GM23248 (cell line): ENCODE data around the gene AGPAT2. TPM values are rescaled to one million over a fixed set of nuclear protein-coding genes. Genes with fewer than 3 reads are reported as not detected.

Source experiments
- DNase-seq: peaks from one replicate; pipeline ENCODE4 v3.0.0-alpha.2; 2015
- H2AFZ ChIP-seq: fragments of 200-600 bp; sonication (generic); 2 replicates; pipeline ENCODE4 v1.6.1; 2016; ENCODE audit warnings: antibody characterized with exemption
- H3F3A ChIP-seq: fragments of 200-600 bp; sonication (generic); 2 replicates; pipeline ENCODE4 v1.6.1; 2016; ENCODE audit warnings: mild to moderate bottlenecking, antibody characterized with exemption, mixed run types; ENCODE audit not compliant: insufficient read depth
- H3K27ac ChIP-seq: fragments of 200-600 bp; sonication (generic); 2 replicates; pipeline ENCODE4 v1.5.1; 2016; ENCODE audit warnings: mild to moderate bottlenecking
- H3K27me3 ChIP-seq: fragments of 200-600 bp; sonication (generic); replicated peaks from 2 replicates; pipeline ENCODE4 v1.6.1; 2016; ENCODE audit warnings: mild to moderate bottlenecking; ENCODE audit not compliant: insufficient read depth
- H3K36me3 ChIP-seq: fragments of 200-600 bp; sonication (generic); 2 replicates; pipeline ENCODE4 v1.6.1; 2016; ENCODE audit warnings: low read depth, mild to moderate bottlenecking
- H3K4me1 ChIP-seq: fragments of 200-600 bp; sonication (generic); 2 replicates; pipeline ENCODE4 v1.6.1; 2016; ENCODE audit warnings: mild to moderate bottlenecking; ENCODE audit not compliant: insufficient read depth
- H3K4me2 ChIP-seq: fragments of 200-600 bp; sonication (generic); one replicate; pipeline ENCODE4 v1.6.1; 2016; ENCODE audit warnings: mild to moderate bottlenecking; ENCODE audit not compliant: unreplicated experiment
- H3K4me3 ChIP-seq: fragments of 200-600 bp; sonication (generic); 2 replicates; pipeline ENCODE4 v1.5.1; 2016; ENCODE audit warnings: mild to moderate bottlenecking
- H3K79me2 ChIP-seq: fragments of 200-600 bp; sonication (generic); 2 replicates; pipeline ENCODE4 v1.6.1; 2016; ENCODE audit warnings: mild to moderate bottlenecking; ENCODE audit not compliant: insufficient read depth
- H3K9ac ChIP-seq: fragments of 200-600 bp; sonication (generic); 2 replicates; pipeline ENCODE4 v1.6.1; 2016; ENCODE audit warnings: mild to moderate bottlenecking
- H3K9me2 ChIP-seq: fragments of 200-600 bp; sonication (generic); 2 replicates; pipeline ENCODE4 v1.6.1; 2016; ENCODE audit warnings: mixed run types, mild to moderate bottlenecking, moderate library complexity; ENCODE audit not compliant: insufficient read depth
- H3K9me3 ChIP-seq: fragments of 200-600 bp; sonication (generic); one replicate; pipeline ENCODE4 v1.6.1; 2017; ENCODE audit warnings: low read depth
- H4K20me1 ChIP-seq: fragments of 200-600 bp; sonication (generic); 2 replicates; pipeline ENCODE4 v1.6.0; 2016; ENCODE audit not compliant: insufficient read depth
- EZH2 ChIP-seq: fragments of 200-600 bp; sonication (generic); IDR thresholded peaks from 2 replicates; pipeline ENCODE4 v1.6.1; 2018; ENCODE audit warnings: antibody characterized with exemption, mild to moderate bottlenecking; ENCODE audit not compliant: insufficient read depth, poor library complexity, severe bottlenecking
- EZH2phosphoT487 ChIP-seq: fragments of 200-600 bp; sonication (generic); IDR thresholded peaks from 2 replicates; pipeline ENCODE4 v1.6.1; 2018; ENCODE audit warnings: antibody characterized with exemption, moderate library complexity, mild to moderate bottlenecking, low read depth; ENCODE audit not compliant: insufficient read depth
- WGBS, 2 experiments: methylation state at CpG; one replicate each; pipeline ENCODE4 v1.1.6; 2015 to 2017; ENCODE audit warnings: low lambda C conversion rate in 2 of 2, low coverage in 1 of 2; ENCODE audit errors: missing lambda C conversion rate in 2 of 2; 5-methylcytosine and 5-hydroxymethylcytosine counted together
- in situ Hi-C: fragments of 300-500 bp; cut with MboI; formaldehyde crosslinking; loops from 2 replicates; pipeline ENCODE4 v1.15.0; 2020
- polyA plus RNA-seq: library from polyadenylated mRNA; unstranded; fragments of >200 nt; fragmentation: Nextera tagmentation; extraction: Ambion mirVana; gene quantifications from 2 replicates; pipeline ENCODE4 v1.2.1, GENCODE V29; 2016
- total RNA-seq: library from RNA; depleted of rRNA; stranded (reverse); fragments of >200 nt; shearing (Covaris generic); gene quantifications from 2 replicates; pipeline ENCODE4 v1.2.3, GENCODE V29; 2014

The AGPAT2 gene
- total and polyA plus RNA-seq, 2 experiments from 2014 or later, result 58.3 to 68.7 TPM

DNA sequence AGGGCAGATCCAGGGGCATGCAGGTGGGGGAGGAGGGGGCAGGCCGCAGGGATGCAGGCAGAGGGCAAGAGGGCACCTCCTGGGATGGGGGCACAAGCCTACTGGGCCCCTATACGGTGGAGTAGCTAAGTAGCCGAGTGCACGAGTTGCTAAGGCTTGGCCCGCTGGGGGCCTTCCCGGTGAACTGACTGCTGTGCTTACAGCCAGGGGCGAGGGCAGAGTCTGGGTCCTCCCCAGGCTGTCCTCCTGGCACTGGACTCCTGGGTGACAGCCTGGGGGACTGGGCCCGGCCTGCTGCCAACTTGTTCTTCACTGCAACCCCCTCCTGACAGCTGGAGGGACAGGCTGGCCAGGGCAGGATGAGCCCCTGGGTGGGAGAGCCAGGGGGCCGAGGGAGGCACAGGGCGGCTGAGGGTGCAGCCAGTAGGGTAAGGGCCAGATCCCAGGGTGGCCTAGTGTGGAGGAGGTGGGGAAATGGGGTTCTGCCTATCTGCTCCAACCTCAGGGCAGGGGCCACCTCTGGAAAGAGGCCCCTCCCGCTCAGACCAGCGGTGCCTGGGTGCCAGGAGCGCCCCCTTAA lies 26.2 kb downstream of the AGPAT2 start:
- Histone ChIP-seq H3K4me3 (no peak overlapping the region), H2AFZ (no peak overlapping the region), H3K79me2 (no peaks in the 10 kb centered on the region), H3K36me3 (no peaks in the 10 kb centered on the region), H3K9me3 (no peaks in the 10 kb centered on the region), H3F3A (no peaks in the 10 kb centered on the region), H3K27me3 (peaks cover 16% of the 10 kb centered on the region), H3K27ac (no peak overlapping the region), H3K9me2 (no peaks in the 10 kb centered on the region), H4K20me1 (no peaks in the 10 kb centered on the region), H3K4me1 (no peaks in the 10 kb centered on the region), H3K4me2 (no peak overlapping the region), H3K9ac (no peak overlapping the region)
- no peak for TF ChIP-seq EZH2phosphoT487
- TF ChIP-seq EZH2, result no peak
- WGBS, 2 experiments, result 56 to 70% methylated on average over 11 to 13 of the region's 13 CpGs
- in situ Hi-C loops, result no loop called here
- DNase-seq, result no peak

DNA sequence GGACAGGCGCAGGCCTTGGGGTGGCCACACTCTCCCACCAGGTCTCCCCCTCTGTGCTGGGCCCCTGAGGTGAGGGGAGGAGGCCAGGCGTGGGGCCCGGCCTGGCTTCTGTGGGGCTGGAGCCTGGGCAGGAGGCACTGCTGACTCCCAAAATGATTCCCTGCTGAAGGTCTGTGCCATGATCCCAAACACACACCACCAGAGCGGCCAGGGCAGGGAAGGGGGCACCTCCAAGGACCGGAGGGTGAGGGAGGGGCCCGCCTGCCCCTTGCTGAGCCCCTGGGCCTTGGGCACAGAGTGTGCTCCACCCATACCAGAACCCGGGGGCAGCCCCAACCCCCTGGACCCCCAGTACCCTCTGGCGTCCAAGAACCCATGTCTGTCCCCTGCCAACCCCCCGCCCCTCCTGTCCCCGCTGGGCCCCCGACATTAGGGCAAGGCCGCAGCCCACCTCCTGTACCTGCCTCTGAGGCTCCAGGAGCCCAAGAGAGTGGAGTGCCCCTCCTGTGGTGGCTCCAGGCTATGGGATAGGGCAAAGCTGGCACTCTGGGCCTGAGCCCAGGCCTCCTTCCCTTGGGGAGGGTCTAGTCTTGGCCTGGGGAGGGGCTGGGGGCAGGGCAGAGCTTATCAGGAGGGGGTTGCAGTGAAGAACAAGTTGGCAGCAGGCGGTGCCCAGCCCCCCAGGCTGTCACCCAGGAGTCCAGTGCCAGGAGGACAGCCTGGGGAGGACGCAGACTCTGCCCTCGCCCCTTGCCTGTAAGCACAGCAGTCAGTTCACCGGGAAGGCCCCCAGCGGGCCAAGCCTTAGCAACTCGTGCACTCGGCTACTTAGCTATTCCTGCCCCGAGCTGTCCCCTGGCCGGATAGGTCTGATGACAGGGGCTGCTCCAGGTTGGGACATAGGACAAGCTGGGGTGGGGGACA lies 27.1 kb downstream of the AGPAT2 start:
- H3K9me3 ChIP-seq, result no peaks in the 10 kb centered on the region
- no peaks in the 10 kb centered on the region for H4K20me1 ChIP-seq
- WGBS, 2 experiments, result 59 to 67% methylated on average over 12 to 18 of the region's 21 CpGs
- H3K27me3 ChIP-seq, result peaks cover 16% of the 10 kb centered on the region
- no peak overlapping the region for H3K27ac ChIP-seq
- no peaks in the 10 kb centered on the region for H3K4me1 ChIP-seq
- no peak for DNase-seq
- TF ChIP-seq EZH2phosphoT487, result no peak
- TF ChIP-seq EZH2, result no peak
- no peak overlapping the region for H2AFZ ChIP-seq
- no peak overlapping the region for H3K9ac ChIP-seq
- no peaks in the 10 kb centered on the region for H3K36me3 ChIP-seq
- no peak overlapping the region for H3K4me2 ChIP-seq
- no peak overlapping the region for H3K4me3 ChIP-seq
- H3F3A ChIP-seq, result no peaks in the 10 kb centered on the region
- H3K9me2 ChIP-seq, result no peaks in the 10 kb centered on the region
- no peaks in the 10 kb centered on the region for H3K79me2 ChIP-seq
- in situ Hi-C loops, result no loop called here

- Histone ChIP-seq H4K20me1 (no peaks in the 10 kb centered on the region), H3K4me2 (no peak overlapping the region), H3K9ac (no peak overlapping the region), H2AFZ (no peak overlapping the region), H3K36me3 (no peaks in the 10 kb centered on the region), H3K27me3 (peaks cover 16% of the 10 kb centered on the region), H3K9me2 (no peaks in the 10 kb centered on the region), H3K27ac (no peak overlapping the region), H3K9me3 (no peaks in the 10 kb centered on the region), H3K4me1 (no peaks in the 10 kb centered on the region), H3K4me3 (no peak overlapping the region), H3F3A (no peaks in the 10 kb centered on the region), H3K79me2 (no peaks in the 10 kb centered on the region)
- DNase-seq, result no peak
- TF ChIP-seq EZH2phosphoT487 (no peak), EZH2 (no peak)
- 33 to 38% methylated on average over 24 to 29 of the region's 37 CpGs for WGBS, 2 experiments
- in situ Hi-C loops, result no loop called here
Measured at GRCh38 chr9:136658849-136659535, 28.3 kb downstream of the AGPAT2 start.

GRCh38 chr9:136657974-136658848 lies 29.0 kb downstream of the AGPAT2 start:
- Histone ChIP-seq H3K36me3 (no peaks in the 10 kb centered on the region), H3K9ac (no peak overlapping the region), H3F3A (no peaks in the 10 kb centered on the region), H3K27ac (no peak overlapping the region), H3K4me1 (no peaks in the 10 kb centered on the region), H3K9me3 (no peaks in the 10 kb centered on the region), H3K4me3 (no peak overlapping the region), H3K27me3 (peaks cover 16% of the 10 kb centered on the region), H3K9me2 (no peaks in the 10 kb centered on the region), H2AFZ (no peak overlapping the region), H3K4me2 (no peak overlapping the region), H4K20me1 (no peaks in the 10 kb centered on the region), H3K79me2 (no peaks in the 10 kb centered on the region)
- TF ChIP-seq EZH2phosphoT487 (no peak), EZH2 (no peak)
- in situ Hi-C loops, result no loop called here
- 63 to 79% methylated on average over 29 to 31 of the region's 31 CpGs for WGBS, 2 experiments
- no peak for DNase-seq
